ENCODE results near the gene BRD8. TPM values are rescaled to one million over a fixed set of nuclear protein-coding genes. Genes with fewer than 3 reads are reported as not detected.
A peak's percentile ranks its signal among the peaks of the same experiment; 100 is the strongest.

BRD8 gene
- total RNA-seq, 3 donors from 2014 or later: 42.6 to 58.5 (median 57.3) TPM

- DNase-seq: no peak
- intact Hi-C loops (cut with DNase I, micrococcal nuclease): no loop called here
- no peak for TF ChIP-seq CTCF (IDR thresholded peaks at IDR 0.05)
- H3K36me3 ChIP-seq (ENCODE audit: low read depth): no peaks in the 10 kb centered on the region
- H3K9me3 ChIP-seq: no peaks in the 10 kb centered on the region
- no peak overlapping the region for H3K4me3 ChIP-seq
- no peak for ATAC-seq
- H3K4me1 ChIP-seq (ENCODE audit: low read depth): no peaks in the 10 kb centered on the region
These were observed 38.2 kb downstream of the BRD8 start for GRCh38 chr5:138140268-138140667.

- TF ChIP-seq CTCF (IDR thresholded peaks at IDR 0.05): no peak
- ATAC-seq (no peak), DNase-seq (no peak)
- Histone ChIP-seq H3K4me1 (ENCODE audit: low read depth) (no peaks in the 10 kb centered on the region), H3K36me3 (ENCODE audit: low read depth) (no peaks in the 10 kb centered on the region), H3K9me3 (no peaks in the 10 kb centered on the region), H3K4me3 (no peak overlapping the region)
- intact Hi-C loops (cut with DNase I, micrococcal nuclease): no loop called here
These were observed 38.7 kb downstream of the BRD8 start for GRCh38 chr5:138139781-138140090.

- Histone ChIP-seq H3K9me3 (no peaks in the 10 kb centered on the region), H3K36me3 (ENCODE audit: low read depth) (no peaks in the 10 kb centered on the region), H3K4me1 (ENCODE audit: low read depth) (no peaks in the 10 kb centered on the region), H3K4me3 (no peak within 1 kb of the TSS)
- TF ChIP-seq CTCF (IDR thresholded peaks at IDR 0.05): no peak
- intact Hi-C loops (cut with DNase I, micrococcal nuclease): no loop called here
- ATAC-seq: peak; percentile 87
- peak; percentile 61 to 63 (median 61) for DNase-seq
These were observed 39.3 kb downstream of the BRD8 start, which contains the start of gene NME5 for GRCh38 chr5:138138949-138139780. NME5 (minus strand) TSS chr5:138139428; CDS start chr5:138138780, 648 bp downstream.

- ATAC-seq (no peak), DNase-seq (no peak)
- intact Hi-C loops (cut with DNase I, micrococcal nuclease): loop anchor here (2.0 to 5.0 kb wide), 2 partner anchors 55 to 56 kb away; no protein-coding TSS in a partner anchor
These were observed 45.9 kb downstream of the BRD8 start for GRCh38 chr5:138132543-138132942.

GRCh38 chr5:138129347-138129746, 49.1 kb downstream of the BRD8 start:
- Histone ChIP-seq H3K4me3 (no peak overlapping the region), H3K9me3 (no peaks in the 10 kb centered on the region), H3K4me1 (ENCODE audit: low read depth) (no peaks in the 10 kb centered on the region), H3K36me3 (ENCODE audit: low read depth) (no peaks in the 10 kb centered on the region)
- intact Hi-C loops (cut with DNase I, micrococcal nuclease): no loop called here
- TF ChIP-seq CTCF (IDR thresholded peaks at IDR 0.05): no peak
- ATAC-seq: no peak
- no peak for DNase-seq

More at GRCh38 chr5:138132543-138132942, 45.9 kb downstream of the BRD8 start:
- no peaks in the 10 kb centered on the region for H3K9me3 ChIP-seq
- no peaks in the 10 kb centered on the region for H3K4me1 ChIP-seq (ENCODE audit: low read depth)
- H3K4me3 ChIP-seq: no peak overlapping the region
- H3K36me3 ChIP-seq (ENCODE audit: low read depth): no peaks in the 10 kb centered on the region
- TF ChIP-seq CTCF (IDR thresholded peaks at IDR 0.05): no peak
